ENCODE data around the gene CAT.

CAT gene

DNA sequence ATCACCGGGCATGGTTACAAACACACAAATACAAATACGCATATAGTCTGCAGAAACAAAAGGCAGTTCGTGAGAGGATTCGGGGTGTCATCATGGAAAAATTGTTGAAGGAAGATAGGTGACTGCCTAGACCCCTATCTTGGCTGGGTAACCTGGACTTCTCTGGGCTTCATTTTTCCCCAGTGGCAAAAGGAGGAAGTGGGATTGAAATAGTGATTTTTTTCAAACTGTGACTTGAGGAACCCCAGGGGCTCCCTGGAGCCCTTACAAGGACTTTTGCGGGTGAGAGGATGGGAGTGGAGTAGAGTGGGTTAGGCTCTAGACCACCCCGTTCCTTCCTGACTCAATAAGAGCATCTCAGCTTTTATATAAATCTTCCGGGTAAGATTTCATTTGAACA lies 75.9 kb downstream of the CAT start:
- no peak overlapping the region for H3K4me3 ChIP-seq (replicated peaks; ENCODE audit: insufficient read depth, low read length)
- TF ChIP-seq SPI1 (IDR thresholded peaks at IDR 0.05; ENCODE audit: borderline replicate concordance, low read depth) (peak; percentile 77), POLR2AphosphoS5 (IDR thresholded peaks at IDR 0.05; ENCODE audit: low read depth) (no peak), GABPA (IDR thresholded peaks at IDR 0.05; ENCODE audit: low read depth) (no peak)
- TF ChIP-seq, protein P1, sequence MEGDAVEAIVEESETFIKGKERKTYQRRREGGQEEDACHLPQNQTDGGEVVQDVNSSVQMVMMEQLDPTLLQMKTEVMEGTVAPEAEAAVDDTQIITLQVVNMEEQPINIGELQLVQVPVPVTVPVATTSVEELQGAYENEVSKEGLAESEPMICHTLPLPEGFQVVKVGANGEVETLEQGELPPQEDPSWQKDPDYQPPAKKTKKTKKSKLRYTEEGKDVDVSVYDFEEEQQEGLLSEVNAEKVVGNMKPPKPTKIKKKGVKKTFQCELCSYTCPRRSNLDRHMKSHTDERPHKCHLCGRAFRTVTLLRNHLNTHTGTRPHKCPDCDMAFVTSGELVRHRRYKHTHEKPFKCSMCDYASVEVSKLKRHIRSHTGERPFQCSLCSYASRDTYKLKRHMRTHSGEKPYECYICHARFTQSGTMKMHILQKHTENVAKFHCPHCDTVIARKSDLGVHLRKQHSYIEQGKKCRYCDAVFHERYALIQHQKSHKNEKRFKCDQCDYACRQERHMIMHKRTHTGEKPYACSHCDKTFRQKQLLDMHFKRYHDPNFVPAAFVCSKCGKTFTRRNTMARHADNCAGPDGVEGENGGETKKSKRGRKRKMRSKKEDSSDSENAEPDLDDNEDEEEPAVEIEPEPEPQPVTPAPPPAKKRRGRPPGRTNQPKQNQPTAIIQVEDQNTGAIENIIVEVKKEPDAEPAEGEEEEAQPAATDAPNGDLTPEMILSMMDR (IDR thresholded peaks at IDR 0.05; ENCODE audit: insufficient read depth, low read length), result no peak
- TF ChIP-seq, protein P2, sequence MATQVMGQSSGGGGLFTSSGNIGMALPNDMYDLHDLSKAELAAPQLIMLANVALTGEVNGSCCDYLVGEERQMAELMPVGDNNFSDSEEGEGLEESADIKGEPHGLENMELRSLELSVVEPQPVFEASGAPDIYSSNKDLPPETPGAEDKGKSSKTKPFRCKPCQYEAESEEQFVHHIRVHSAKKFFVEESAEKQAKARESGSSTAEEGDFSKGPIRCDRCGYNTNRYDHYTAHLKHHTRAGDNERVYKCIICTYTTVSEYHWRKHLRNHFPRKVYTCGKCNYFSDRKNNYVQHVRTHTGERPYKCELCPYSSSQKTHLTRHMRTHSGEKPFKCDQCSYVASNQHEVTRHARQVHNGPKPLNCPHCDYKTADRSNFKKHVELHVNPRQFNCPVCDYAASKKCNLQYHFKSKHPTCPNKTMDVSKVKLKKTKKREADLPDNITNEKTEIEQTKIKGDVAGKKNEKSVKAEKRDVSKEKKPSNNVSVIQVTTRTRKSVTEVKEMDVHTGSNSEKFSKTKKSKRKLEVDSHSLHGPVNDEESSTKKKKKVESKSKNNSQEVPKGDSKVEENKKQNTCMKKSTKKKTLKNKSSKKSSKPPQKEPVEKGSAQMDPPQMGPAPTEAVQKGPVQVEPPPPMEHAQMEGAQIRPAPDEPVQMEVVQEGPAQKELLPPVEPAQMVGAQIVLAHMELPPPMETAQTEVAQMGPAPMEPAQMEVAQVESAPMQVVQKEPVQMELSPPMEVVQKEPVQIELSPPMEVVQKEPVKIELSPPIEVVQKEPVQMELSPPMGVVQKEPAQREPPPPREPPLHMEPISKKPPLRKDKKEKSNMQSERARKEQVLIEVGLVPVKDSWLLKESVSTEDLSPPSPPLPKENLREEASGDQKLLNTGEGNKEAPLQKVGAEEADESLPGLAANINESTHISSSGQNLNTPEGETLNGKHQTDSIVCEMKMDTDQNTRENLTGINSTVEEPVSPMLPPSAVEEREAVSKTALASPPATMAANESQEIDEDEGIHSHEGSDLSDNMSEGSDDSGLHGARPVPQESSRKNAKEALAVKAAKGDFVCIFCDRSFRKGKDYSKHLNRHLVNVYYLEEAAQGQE (IDR thresholded peaks at IDR 0.05; ENCODE audit: insufficient replicate concordance, low read depth), result no peak
- no peak overlapping the region for H3K27ac ChIP-seq (replicated peaks)
- no peaks in the 10 kb centered on the region for H3K27me3 ChIP-seq (ENCODE audit: insufficient read depth, poor library complexity, severe bottlenecking)
- DNase-seq (ENCODE audit: low read depth in 1 of 2, low spot score in 1 of 2), result no peak

DNA sequence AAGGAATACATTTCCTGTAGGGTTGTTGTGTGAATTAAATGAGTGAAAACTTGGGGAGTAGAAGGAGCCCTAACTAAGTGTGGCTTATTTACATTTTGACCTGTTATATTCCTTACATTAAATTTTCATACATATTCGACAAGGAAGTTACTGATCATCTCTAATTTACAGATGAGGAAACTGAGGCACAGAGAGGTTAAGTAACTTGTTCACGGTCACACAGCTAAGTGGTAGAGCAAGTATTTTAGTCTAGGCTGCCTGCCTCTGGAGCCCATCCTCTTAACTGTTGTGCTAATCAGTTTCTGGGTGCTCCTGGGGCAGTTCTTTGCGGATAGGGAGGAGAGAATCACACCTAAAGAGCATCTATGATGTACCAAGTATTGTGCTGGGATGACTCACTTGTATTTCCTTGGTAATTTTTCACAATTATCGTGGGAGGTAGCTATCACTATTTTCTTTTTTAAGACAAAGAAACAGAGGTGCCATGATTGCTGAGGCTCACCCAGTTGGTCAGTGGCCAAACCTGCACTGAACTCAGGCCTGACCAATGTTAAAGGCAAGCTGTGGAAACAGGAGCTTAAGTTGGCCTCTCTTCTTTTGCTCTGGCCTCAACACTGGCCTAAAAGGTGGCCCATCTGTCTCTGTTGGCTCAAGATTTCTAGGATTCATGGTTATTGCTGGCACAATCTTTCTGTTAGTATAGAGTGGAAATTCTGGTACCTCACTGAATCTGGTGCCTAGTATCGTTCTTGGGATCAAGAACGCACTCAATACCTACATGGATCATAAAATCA lies 77.7 kb downstream of the CAT start:
- H3K4me3 ChIP-seq (replicated peaks; ENCODE audit: insufficient read depth, low read length), result no peak overlapping the region
- no peaks in the 10 kb centered on the region for H3K27me3 ChIP-seq (ENCODE audit: insufficient read depth, poor library complexity, severe bottlenecking)
- no peak for DNase-seq (ENCODE audit: low read depth in 1 of 2, low spot score in 1 of 2)
- TF ChIP-seq POLR2AphosphoS5 (IDR thresholded peaks at IDR 0.05; ENCODE audit: low read depth), result no peak
- no peak for TF ChIP-seq SPI1 (IDR thresholded peaks at IDR 0.05; ENCODE audit: borderline replicate concordance, low read depth)
- no peak for TF ChIP-seq GABPA (IDR thresholded peaks at IDR 0.05; ENCODE audit: low read depth)
- H3K27ac ChIP-seq (replicated peaks), result no peak overlapping the region

DNA sequence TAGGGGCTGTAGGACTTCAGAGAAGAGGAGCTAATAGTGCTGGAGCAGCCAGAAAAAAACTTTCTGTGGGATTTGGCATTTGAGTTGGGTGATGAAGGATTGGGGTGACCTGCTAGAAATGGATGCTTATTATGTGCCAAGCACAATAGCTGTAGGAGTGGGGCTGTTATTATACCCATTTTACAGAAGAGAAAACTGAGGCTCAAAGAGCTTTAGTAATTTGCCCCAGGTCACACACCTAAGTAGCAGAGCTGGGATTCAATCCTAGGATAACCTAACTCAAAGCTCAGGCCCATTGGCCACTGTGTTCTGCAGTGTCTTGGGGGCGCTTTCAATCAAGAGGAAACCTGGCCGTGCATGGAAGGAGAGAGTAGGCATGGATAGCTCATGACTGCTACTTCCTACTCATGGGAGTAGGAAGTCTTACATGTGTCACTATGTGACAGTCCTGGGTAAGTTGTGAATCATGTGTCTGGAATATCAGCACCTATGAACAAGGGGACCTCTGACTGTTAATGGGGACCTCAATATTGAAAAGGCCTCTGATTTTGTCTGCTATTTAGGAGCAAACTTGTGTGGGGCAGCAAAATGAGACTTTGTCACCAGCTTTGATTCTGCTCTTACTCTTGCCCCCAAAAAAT lies 81.0 kb downstream of the CAT start:
- DNase-seq (ENCODE audit: low read depth in 1 of 2, low spot score in 1 of 2), result no peak
- no peak overlapping the region for H3K4me3 ChIP-seq (replicated peaks; ENCODE audit: insufficient read depth, low read length)
- TF ChIP-seq GABPA (IDR thresholded peaks at IDR 0.05; ENCODE audit: low read depth) (no peak), POLR2AphosphoS5 (IDR thresholded peaks at IDR 0.05; ENCODE audit: low read depth) (no peak), SPI1 (IDR thresholded peaks at IDR 0.05; ENCODE audit: borderline replicate concordance, low read depth) (no peak)
- TF ChIP-seq, protein P1 (IDR thresholded peaks at IDR 0.05; ENCODE audit: insufficient read depth, low read length), result no peak
- TF ChIP-seq, protein P2 (IDR thresholded peaks at IDR 0.05; ENCODE audit: insufficient replicate concordance, low read depth), result no peak

DNA sequence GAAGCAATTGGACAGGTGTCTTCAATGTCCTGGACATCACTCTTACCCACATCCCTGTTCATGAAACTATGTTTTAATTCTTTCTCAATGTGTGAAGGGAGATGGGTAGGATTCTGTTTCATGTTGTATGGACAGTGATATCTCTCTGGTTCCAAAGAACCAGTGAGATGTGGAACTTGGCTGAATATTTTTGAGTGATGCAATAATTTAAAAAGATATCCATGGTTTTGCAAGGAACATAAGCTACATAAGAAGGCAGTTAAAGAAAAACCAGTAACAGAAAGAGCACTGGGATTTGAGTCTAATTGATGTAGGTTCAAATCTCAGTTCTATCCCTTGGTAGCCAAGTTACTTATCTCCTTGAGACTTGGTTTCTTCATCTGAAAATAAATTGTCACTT lies 82.5 kb downstream of the CAT start:
- TF ChIP-seq SPI1 (IDR thresholded peaks at IDR 0.05; ENCODE audit: borderline replicate concordance, low read depth) (no peak), POLR2AphosphoS5 (IDR thresholded peaks at IDR 0.05; ENCODE audit: low read depth) (no peak), GABPA (IDR thresholded peaks at IDR 0.05; ENCODE audit: low read depth) (no peak)
- TF ChIP-seq, protein P1 (IDR thresholded peaks at IDR 0.05; ENCODE audit: insufficient read depth, low read length), result no peak
- TF ChIP-seq, protein P2 (IDR thresholded peaks at IDR 0.05; ENCODE audit: insufficient replicate concordance, low read depth), result no peak
- H3K27me3 ChIP-seq (ENCODE audit: insufficient read depth, poor library complexity, severe bottlenecking), result no peaks in the 10 kb centered on the region
- DNase-seq (ENCODE audit: low read depth in 1 of 2, low spot score in 1 of 2), result no peak
- H3K4me3 ChIP-seq (replicated peaks; ENCODE audit: insufficient read depth, low read length), result no peak overlapping the region
- no peak overlapping the region for H3K27ac ChIP-seq (replicated peaks)

More for the DNA sequence above, 81.0 kb downstream of the CAT start:
- H3K27ac ChIP-seq (replicated peaks), result no peak overlapping the region
- H3K27me3 ChIP-seq (ENCODE audit: insufficient read depth, poor library complexity, severe bottlenecking), result no peaks in the 10 kb centered on the region
